K562 (cell line): ENCODE data around the gene NUP210. TPM values are rescaled to one million over a fixed set of nuclear protein-coding genes. Genes with fewer than 3 reads are reported as not detected.

Experiments used
- CREM ChIP-seq: IDR thresholded peaks from 2 replicates; pipeline ENCODE4 v1.6.1; 2014; ENCODE audit warnings: antibody characterized with exemption, low read depth
- CTCF ChIP-seq, 3 experiments: IDR thresholded peaks in 2 of 3; conservative IDR thresholded peaks in 1 of 3; 2 replicates each; pipeline ENCODE4 v1.5.1; 2011 to 2012; ENCODE audit warnings: low read length in 3 of 3, mild to moderate bottlenecking in 3 of 3, control low read depth in 2 of 3, improper control_type of control experiment in 1 of 3, inconsistent platforms in 1 of 3, low read depth in 1 of 3, mixed read lengths in 1 of 3, moderate library complexity in 1 of 3; ENCODE audit not compliant: insufficient read depth in 2 of 3
- EHMT2 ChIP-seq: fragments of 450-650 bp; IDR thresholded peaks from 2 replicates; pipeline ENCODE4 v1.6.1; 2018; ENCODE audit warnings: antibody characterized with exemption
- HNRNPL ChIP-seq: fragments of 200-400 bp; formaldehyde crosslinking; IDR thresholded peaks from 2 replicates; pipeline ENCODE4 v1.6.1; 2017; ENCODE audit warnings: low read depth, mild to moderate bottlenecking, low read length
- IFI16 ChIP-seq: fragments of 250-450 bp; sonication (Bioruptor Pico); IDR thresholded peaks from 2 replicates; pipeline ENCODE4 v2.1.2; 2022; ENCODE audit warnings: mild to moderate bottlenecking, inconsistent platforms
- RBM17 ChIP-seq: fragments of 200-400 bp; formaldehyde crosslinking; IDR thresholded peaks from 2 replicates; pipeline ENCODE4 v1.6.1; 2017; ENCODE audit warnings: low read depth, mild to moderate bottlenecking, low read length, borderline replicate concordance
- SIN3A ChIP-seq, 2 experiments: fragments of 150-350 bp in 1 of 2; IDR thresholded peaks; 2 replicates each; pipeline ENCODE4 v1.6.1; 2011 to 2016; ENCODE audit warnings: borderline replicate concordance in 2 of 2, low read depth in 2 of 2, low read length in 2 of 2, mild to moderate bottlenecking in 2 of 2, moderate library complexity in 2 of 2; ENCODE audit not compliant: control insufficient read depth in 1 of 2
- THAP12 ChIP-seq: fragments of 250-450 bp; sonication (Bioruptor Pico); IDR thresholded peaks from 2 replicates; pipeline ENCODE4 v1.9.0; 2021; ENCODE audit warnings: mild to moderate bottlenecking, inconsistent platforms
- ZNF124 ChIP-seq: sonication (generic); formaldehyde crosslinking; IDR thresholded peaks from 2 replicates; pipeline ENCODE4 v1.8.1; 2022; ENCODE audit warnings: missing genetic modification reagents
- ZNF57 ChIP-seq: fragments of 450-650 bp; formaldehyde crosslinking; IDR thresholded peaks from 2 replicates; pipeline ENCODE4 v1.4.0; 2020; ENCODE audit warnings: mild to moderate bottlenecking, moderate library complexity
- polyA plus RNA-seq, 8 experiments: library from polyadenylated mRNA; depleted of rRNA in 4 of 8; stranded (reverse) in 5 of 8; unstranded in 3 of 8; fragments of >200 nt; fragmentation: Nextera tagmentation in 2 of 8; fragmentation: Illumina TruSeq in 1 of 8; extraction: Ambion mirVana in 2 of 8; extraction: Trizol in 1 of 8; gene quantifications; 2 replicates each; pipeline versions ENCODE4 v1.2.1 to v1.2.3, GENCODE V29; 2011 to 2014; ENCODE audit warnings: inconsistent platforms in 1 of 8, missing spikeins in 1 of 8
- total RNA-seq, 7 experiments: library from RNA; depleted of rRNA in 6 of 7; stranded (reverse); fragments of >200 nt in 6 of 7; fragmentation: Illumina TruSeq in 2 of 7; extraction: Trizol in 2 of 7; gene quantifications; 2 replicates each; pipeline versions ENCODE4 v1.2.1 to v1.2.3, GENCODE V29; 2011 to 2021; ENCODE audit warnings: low replicate concordance in 1 of 7

The NUP210 gene
- total and polyA plus RNA-seq, 9 of the 15 experiments (the other 6 are each of a cell fraction or from before 2014, with no cell fraction given): 1.2 to 138 (median 44.0) TPM

- TF ChIP-seq THAP12 (CRISPR knock-in tag) (no peak), ZNF57 (CRISPR knock-in tag) (no peak), EHMT2 (peak; percentile 14; the same call in 1 of the 2 replicates), IFI16 (CRISPR knock-in tag) (no peak), ZNF124 (CRISPR knock-in tag) (no peak), RBM17 (no peak), CTCF (IDR thresholded peaks at IDR 0.05 in 2 of 3, conservative IDR thresholded peaks at IDR 0.05 in 1 of 3; ENCODE audit: insufficient read depth in 2 of 3, low read depth in 1 of 3, low read length in 3 of 3) (peak in 1 of 3 experiments; percentile 5; a peak in 1 of 6 replicates), CREM (no peak), HNRNPL (no peak), SIN3A (IDR thresholded peaks at IDR 0.05; ENCODE audit: borderline replicate concordance in 2 of 2, control insufficient read depth in 1 of 2, low read depth in 2 of 2, low read length in 2 of 2) (no peak)
Observed at GRCh38 chr3:13283877-13284264, 136.3 kb downstream of the NUP210 start (continued).
